ENCODE data around the gene DOK7.

The DOK7 gene

DNA sequence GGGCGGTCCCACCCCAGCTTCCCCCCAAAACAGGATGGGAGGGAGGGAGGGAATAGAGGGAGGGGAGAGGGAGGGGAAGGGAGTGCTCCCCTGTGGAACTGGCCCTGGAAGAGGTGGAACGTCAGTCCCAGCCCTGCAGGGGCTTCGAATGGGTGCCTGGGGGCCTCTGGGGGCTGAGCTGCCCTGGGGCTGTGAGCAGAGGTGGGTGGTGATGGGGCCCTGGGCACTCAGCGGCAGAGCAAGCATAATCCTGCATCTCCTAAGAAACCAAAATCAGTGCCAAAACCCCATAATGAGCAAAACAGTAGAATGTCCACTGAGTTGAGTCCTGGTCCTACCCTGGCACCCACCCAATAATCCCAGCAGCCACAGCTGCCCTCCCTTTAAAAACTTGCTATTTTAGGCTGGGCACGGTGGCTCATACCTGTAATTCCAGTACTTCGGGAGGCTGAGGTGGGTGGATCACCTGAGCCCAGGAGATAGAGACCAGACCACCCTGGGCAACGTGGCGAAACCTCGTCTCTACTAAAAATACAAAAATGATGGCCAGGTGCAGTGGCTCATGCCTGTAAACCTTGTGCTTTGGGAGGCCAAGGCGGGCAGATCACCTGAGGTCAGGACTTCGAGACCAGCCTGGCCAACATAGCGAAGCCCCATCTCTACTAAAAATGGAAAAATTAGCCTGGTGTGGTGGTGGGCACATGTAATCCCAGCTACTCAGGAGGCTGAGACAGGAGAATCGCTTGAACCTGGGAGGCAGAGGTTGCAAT is 11.1 kb downstream of the DOK7 start:
- H3K36me3 ChIP-seq (ENCODE audit: control insufficient read depth in 5 of 5, insufficient read depth in 5 of 5, low read length in 5 of 5), result no peaks in the 10 kb centered on the region
- no peaks in the 10 kb centered on the region for H3K4me1 ChIP-seq (ENCODE audit: control insufficient read depth in 5 of 5, insufficient read depth in 5 of 5, low read length in 5 of 5)
- H3K4me3 ChIP-seq (ENCODE audit: low read depth in 1 of 5, low read length in 5 of 5), result no peak overlapping the region
- H3K9ac ChIP-seq (ENCODE audit: low read length in 5 of 5), result no peak overlapping the region
- no peaks in the 10 kb centered on the region for H3K9me3 ChIP-seq (ENCODE audit: control insufficient read depth in 5 of 5, low read length in 5 of 5)
- peaks cover 20 to 42% (median 21%) of the 10 kb centered on the region in 5 donors for H3K27me3 ChIP-seq (ENCODE audit: control insufficient read depth in 5 of 5, insufficient read depth in 4 of 5, low read length in 5 of 5)
- H3K27ac ChIP-seq (ENCODE audit: low read depth, low read length), result no peak overlapping the region

GRCh38 chr4:3475041-3475712 is 12.1 kb downstream of the DOK7 start:
- no peaks in the 10 kb centered on the region for H3K4me1 ChIP-seq (ENCODE audit: control insufficient read depth in 5 of 5, insufficient read depth in 5 of 5, low read length in 5 of 5)
- no peak overlapping the region for H3K27ac ChIP-seq (ENCODE audit: low read depth, low read length)
- H3K9ac ChIP-seq (ENCODE audit: low read length in 5 of 5), result no peak overlapping the region
- peaks cover 21 to 42% (median 23%) of the 10 kb centered on the region in 5 donors for H3K27me3 ChIP-seq (ENCODE audit: control insufficient read depth in 5 of 5, insufficient read depth in 4 of 5, low read length in 5 of 5)
- H3K4me3 ChIP-seq (ENCODE audit: low read depth in 1 of 5, low read length in 5 of 5), result no peak overlapping the region
- no peaks in the 10 kb centered on the region for H3K36me3 ChIP-seq (ENCODE audit: control insufficient read depth in 5 of 5, insufficient read depth in 5 of 5, low read length in 5 of 5)
- no peaks in the 10 kb centered on the region for H3K9me3 ChIP-seq (ENCODE audit: control insufficient read depth in 5 of 5, low read length in 5 of 5)

GRCh38 chr4:3475713-3476260 is 12.7 kb downstream of the DOK7 start:
- Histone ChIP-seq H3K9me3 (ENCODE audit: control insufficient read depth in 5 of 5, low read length in 5 of 5) (no peaks in the 10 kb centered on the region), H3K4me3 (ENCODE audit: low read depth in 1 of 5, low read length in 5 of 5) (no peak overlapping the region), H3K4me1 (ENCODE audit: control insufficient read depth in 5 of 5, insufficient read depth in 5 of 5, low read length in 5 of 5) (peaks cover 0 to 4% (median 0%) of the 10 kb centered on the region in 5 donors), H3K27me3 (ENCODE audit: control insufficient read depth in 5 of 5, insufficient read depth in 4 of 5, low read length in 5 of 5) (peaks cover 22 to 43% (median 26%) of the 10 kb centered on the region in 5 donors), H3K36me3 (ENCODE audit: control insufficient read depth in 5 of 5, insufficient read depth in 5 of 5, low read length in 5 of 5) (no peaks in the 10 kb centered on the region), H3K27ac (ENCODE audit: low read depth, low read length) (no peak overlapping the region), H3K9ac (ENCODE audit: low read length in 5 of 5) (no peak overlapping the region)

DNA sequence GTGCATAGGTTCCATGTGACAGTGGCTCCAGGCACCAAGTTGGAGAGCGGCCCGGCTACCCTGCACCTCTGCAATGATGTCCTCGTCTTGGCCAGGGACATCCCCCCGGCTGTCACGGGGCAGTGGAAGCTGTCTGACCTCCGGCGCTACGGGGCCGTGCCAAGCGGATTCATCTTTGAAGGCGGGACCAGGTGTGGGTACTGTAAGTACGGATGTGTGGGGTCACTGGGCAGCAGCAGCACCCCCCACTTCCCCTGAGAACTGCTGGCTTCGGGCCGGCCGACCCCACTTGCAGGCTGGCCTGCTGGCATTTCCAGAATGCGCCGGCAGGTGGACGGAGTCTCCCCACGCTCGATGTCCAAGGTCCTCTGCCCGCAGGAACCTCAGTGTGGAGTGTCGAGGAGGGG is 13.2 kb downstream of the DOK7 start:
- Histone ChIP-seq H3K4me1 (ENCODE audit: control insufficient read depth in 5 of 5, insufficient read depth in 5 of 5, low read length in 5 of 5) (peaks cover 0 to 4% (median 0%) of the 10 kb centered on the region in 5 donors), H3K27me3 (ENCODE audit: control insufficient read depth in 5 of 5, insufficient read depth in 4 of 5, low read length in 5 of 5) (peaks cover 22 to 43% (median 31%) of the 10 kb centered on the region in 5 donors), H3K4me3 (ENCODE audit: low read depth in 1 of 5, low read length in 5 of 5) (no peak overlapping the region), H3K36me3 (ENCODE audit: control insufficient read depth in 5 of 5, insufficient read depth in 5 of 5, low read length in 5 of 5) (no peaks in the 10 kb centered on the region), H3K9me3 (ENCODE audit: control insufficient read depth in 5 of 5, low read length in 5 of 5) (no peaks in the 10 kb centered on the region), H3K9ac (ENCODE audit: low read length in 5 of 5) (no peak overlapping the region), H3K27ac (ENCODE audit: low read depth, low read length) (no peak overlapping the region)

DNA sequence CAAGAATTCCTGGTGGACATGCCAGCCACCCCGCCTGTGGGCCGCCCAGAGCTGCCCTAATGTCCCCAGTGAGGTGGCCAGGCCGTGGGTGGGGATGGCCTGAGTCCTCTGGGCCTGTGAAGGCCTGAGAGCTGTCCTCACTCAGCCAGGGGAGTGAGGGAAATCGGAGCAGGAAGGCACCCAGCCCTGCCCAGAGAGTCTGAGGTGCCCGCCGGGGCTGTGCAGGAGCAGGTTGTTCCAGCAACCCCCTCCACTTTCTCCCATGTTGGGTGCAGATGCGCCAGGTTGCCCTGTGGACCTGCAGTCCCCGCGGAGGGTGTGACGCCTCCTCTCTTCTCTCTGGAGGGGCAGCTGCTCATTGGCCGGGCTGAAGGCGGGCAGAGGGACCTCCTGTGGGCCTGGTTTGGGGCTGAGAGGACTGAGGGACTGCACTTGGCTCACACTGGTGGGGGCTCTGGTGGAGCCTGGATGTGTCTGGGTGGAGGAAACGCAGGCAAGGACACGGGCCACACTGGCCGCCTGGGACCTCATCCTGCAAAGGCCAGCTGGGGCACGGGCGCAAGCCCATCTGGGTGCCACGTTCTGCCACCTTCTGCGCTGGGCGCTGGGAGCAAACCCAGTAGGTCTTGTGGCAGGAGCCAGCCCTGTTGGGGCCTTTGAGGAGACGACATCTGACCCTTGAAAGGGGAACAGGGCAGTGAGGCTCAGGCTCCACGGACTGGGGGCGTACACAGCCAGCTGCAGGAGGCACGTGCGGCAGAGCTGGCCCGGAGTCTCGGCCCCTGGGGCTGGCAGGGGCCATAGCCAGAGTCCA is 14.0 kb downstream of the DOK7 start:
- no peak overlapping the region for H3K9ac ChIP-seq (ENCODE audit: low read length in 5 of 5)
- no peaks in the 10 kb centered on the region for H3K9me3 ChIP-seq (ENCODE audit: control insufficient read depth in 5 of 5, low read length in 5 of 5)
- H3K4me3 ChIP-seq (ENCODE audit: low read depth in 1 of 5, low read length in 5 of 5), result no peak overlapping the region
- H3K27me3 ChIP-seq (ENCODE audit: control insufficient read depth in 5 of 5, insufficient read depth in 4 of 5, low read length in 5 of 5), result peaks cover 25 to 49% (median 32%) of the 10 kb centered on the region in 5 donors
- peaks cover 0 to 4% (median 0%) of the 10 kb centered on the region in 5 donors for H3K4me1 ChIP-seq (ENCODE audit: control insufficient read depth in 5 of 5, insufficient read depth in 5 of 5, low read length in 5 of 5)
- no peaks in the 10 kb centered on the region for H3K36me3 ChIP-seq (ENCODE audit: control insufficient read depth in 5 of 5, insufficient read depth in 5 of 5, low read length in 5 of 5)
- H3K27ac ChIP-seq (ENCODE audit: low read depth, low read length), result no peak overlapping the region

DNA sequence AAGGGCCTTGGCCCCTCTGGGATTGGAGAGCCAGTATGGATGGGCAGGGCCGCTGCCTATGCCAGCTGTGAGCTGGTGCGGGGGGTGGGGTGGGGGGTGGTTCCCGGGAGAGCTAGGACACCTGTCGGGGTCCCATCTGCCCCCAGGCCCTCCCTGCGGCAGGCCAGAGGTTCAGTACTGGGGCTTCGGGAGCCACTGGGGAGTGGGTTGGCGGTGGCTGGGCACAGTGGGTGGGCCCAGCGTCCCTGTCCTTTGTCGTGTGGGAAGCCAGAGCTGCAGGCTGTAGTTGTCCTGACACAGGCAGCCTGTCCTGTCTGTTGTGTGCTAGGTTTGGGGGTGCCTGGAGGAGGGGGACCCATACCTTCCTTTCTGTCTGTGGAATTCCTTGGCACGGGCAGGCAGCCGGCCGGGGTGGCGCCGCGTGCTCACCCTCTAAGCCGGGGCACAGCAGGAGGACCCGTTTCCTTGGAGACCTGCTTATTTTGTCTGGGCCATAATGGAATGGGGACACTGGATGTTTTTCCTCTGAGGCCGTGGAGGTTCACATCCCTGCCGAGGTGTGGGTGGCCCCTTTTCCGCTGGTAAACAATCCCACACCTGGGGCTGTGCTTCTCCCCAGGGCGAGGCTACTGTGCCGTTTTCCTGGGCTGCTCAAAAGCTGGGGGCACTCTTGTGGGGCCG is 14.8 kb downstream of the DOK7 start:
- Histone ChIP-seq H3K36me3 (ENCODE audit: control insufficient read depth in 5 of 5, insufficient read depth in 5 of 5, low read length in 5 of 5) (no peaks in the 10 kb centered on the region), H3K27me3 (ENCODE audit: control insufficient read depth in 5 of 5, insufficient read depth in 4 of 5, low read length in 5 of 5) (peaks cover 30 to 57% (median 32%) of the 10 kb centered on the region in 5 donors), H3K4me1 (ENCODE audit: control insufficient read depth in 5 of 5, insufficient read depth in 5 of 5, low read length in 5 of 5) (peaks cover 0 to 4% (median 0%) of the 10 kb centered on the region in 5 donors), H3K27ac (ENCODE audit: low read depth, low read length) (no peak overlapping the region), H3K9me3 (ENCODE audit: control insufficient read depth in 5 of 5, low read length in 5 of 5) (no peaks in the 10 kb centered on the region), H3K4me3 (ENCODE audit: low read depth in 1 of 5, low read length in 5 of 5) (no peak overlapping the region), H3K9ac (ENCODE audit: low read length in 5 of 5) (no peak overlapping the region)

- H3K27me3 ChIP-seq (ENCODE audit: control insufficient read depth in 5 of 5, insufficient read depth in 4 of 5, low read length in 5 of 5), result peaks cover 28 to 62% (median 38%) of the 10 kb centered on the region in 5 donors
- peaks cover 0 to 5% (median 4%) of the 10 kb centered on the region in 5 donors for H3K4me1 ChIP-seq (ENCODE audit: control insufficient read depth in 5 of 5, insufficient read depth in 5 of 5, low read length in 5 of 5)
- no peaks in the 10 kb centered on the region for H3K36me3 ChIP-seq (ENCODE audit: control insufficient read depth in 5 of 5, insufficient read depth in 5 of 5, low read length in 5 of 5)
- H3K9me3 ChIP-seq (ENCODE audit: control insufficient read depth in 5 of 5, low read length in 5 of 5), result no peaks in the 10 kb centered on the region
- no peak overlapping the region for H3K9ac ChIP-seq (ENCODE audit: low read length in 5 of 5)
- H3K4me3 ChIP-seq (ENCODE audit: low read depth in 1 of 5, low read length in 5 of 5), result no peak overlapping the region
- no peak overlapping the region for H3K27ac ChIP-seq (ENCODE audit: low read depth, low read length)
These were observed 15.6 kb downstream of the DOK7 start for GRCh38 chr4:3478446-3479357.

GRCh38 chr4:3479358-3480101 is 16.4 kb downstream of the DOK7 start:
- Histone ChIP-seq H3K9ac (ENCODE audit: low read length in 5 of 5) (no peak overlapping the region), H3K4me1 (ENCODE audit: control insufficient read depth in 5 of 5, insufficient read depth in 5 of 5, low read length in 5 of 5) (peaks cover 0 to 14% (median 4%) of the 10 kb centered on the region in 5 donors), H3K27me3 (ENCODE audit: control insufficient read depth in 5 of 5, insufficient read depth in 4 of 5, low read length in 5 of 5) (peaks cover 35 to 67% (median 45%) of the 10 kb centered on the region in 5 donors), H3K4me3 (ENCODE audit: low read depth in 1 of 5, low read length in 5 of 5) (no peak overlapping the region), H3K36me3 (ENCODE audit: control insufficient read depth in 5 of 5, insufficient read depth in 5 of 5, low read length in 5 of 5) (no peaks in the 10 kb centered on the region), H3K27ac (ENCODE audit: low read depth, low read length) (no peak overlapping the region), H3K9me3 (ENCODE audit: control insufficient read depth in 5 of 5, low read length in 5 of 5) (no peaks in the 10 kb centered on the region)
